ENCODE measurements around the gene PTPRM. TPM values are rescaled to one million over a fixed set of nuclear protein-coding genes. Genes with fewer than 3 reads are reported as not detected.

Gene PTPRM
- total and polyA plus RNA-seq, 2 of the 4 experiments (the other 2 are of a cell fraction): 28.3 to 51.2 TPM

- Histone ChIP-seq H4K91ac (ENCODE audit: insufficient read depth, low read depth, low read length) (no peak overlapping the region), H3K14ac (replicated peaks; ENCODE audit: low read depth, low read length) (no peak overlapping the region), H3K18ac (ENCODE audit: low read depth, low read length) (no peak overlapping the region), H2BK120ac (ENCODE audit: low read depth, low read length) (no peak overlapping the region), H3K27ac (ENCODE audit: insufficient read depth, low read length) (no peak overlapping the region), H2AFZ (replicated peaks; ENCODE audit: low read length, poor library complexity) (no peak overlapping the region), H2BK5ac (ENCODE audit: low read depth, low read length, poor library complexity, severe bottlenecking) (no peak overlapping the region), H4K8ac (ENCODE audit: low read depth in 2 of 2, low read length in 2 of 2) (no peak overlapping the region), H2BK20ac (ENCODE audit: low read depth, low read length) (no peak overlapping the region), H3K36me3 (ENCODE audit: control insufficient read depth, insufficient read depth, low read length) (no peaks in the 10 kb centered on the region), H4K20me1 (ENCODE audit: insufficient read depth, low read length) (no peaks in the 10 kb centered on the region), H3K4me2 (ENCODE audit: low read depth, low read length) (no peak overlapping the region), H4K5ac (ENCODE audit: low read depth, low read length) (no peak overlapping the region), H2BK15ac (ENCODE audit: low read depth, low read length) (no peak overlapping the region; the same call in 2 of the 3 replicates), H3K9me3 (ENCODE audit: control insufficient read depth, insufficient read depth, low read length) (no peaks in the 10 kb centered on the region), H3K56ac (ENCODE audit: extremely low read depth, insufficient read depth, low read length) (no peak overlapping the region), H2AK5ac (ENCODE audit: low read depth, low read length) (peak overlapping the region; percentile 10; the same call in 1 of the 2 replicates), H3K9me1 (ENCODE audit: insufficient read depth, low read length) (peaks cover 6% of the 10 kb centered on the region; the same call in 1 of the 2 replicates), H3K9ac (ENCODE audit: low read depth, low read length) (no peak overlapping the region), H3K4me1 (ENCODE audit: control insufficient read depth, insufficient read depth, low read length) (peaks cover 4% of the 10 kb centered on the region), H3K23ac (ENCODE audit: low read depth, low read length) (no peak overlapping the region), H3K27me3 (ENCODE audit: control insufficient read depth, insufficient read depth, low read length) (no peaks in the 10 kb centered on the region), H2AK9ac (replicated peaks; ENCODE audit: low read depth, low read length, poor library complexity) (no peak overlapping the region), H3K4me3 (ENCODE audit: insufficient read depth, low read depth, low read length) (no peak overlapping the region), H3K4ac (ENCODE audit: low read depth, low read length) (no peak overlapping the region), H3K79me1 (ENCODE audit: low read depth in 1 of 2, low read length in 2 of 2) (peaks cover 0 to 2% of the 10 kb centered on the region in 2 experiments; a peak in 1 of 4 replicates)
- dilution Hi-C loops (cut with HindIII; ENCODE audit: low sequenced_read_pairs, unreplicated experiment): no loop called here
- ChIA-PET POLR2A (ENCODE audit: unreplicated experiment) (no interaction called here), CTCF (no interaction called here)
- no peak for TF ChIP-seq MAZ (IDR thresholded peaks at IDR 0.05; ENCODE audit: borderline replicate concordance, low read depth, low read length)
- TF ChIP-seq, protein P1, sequence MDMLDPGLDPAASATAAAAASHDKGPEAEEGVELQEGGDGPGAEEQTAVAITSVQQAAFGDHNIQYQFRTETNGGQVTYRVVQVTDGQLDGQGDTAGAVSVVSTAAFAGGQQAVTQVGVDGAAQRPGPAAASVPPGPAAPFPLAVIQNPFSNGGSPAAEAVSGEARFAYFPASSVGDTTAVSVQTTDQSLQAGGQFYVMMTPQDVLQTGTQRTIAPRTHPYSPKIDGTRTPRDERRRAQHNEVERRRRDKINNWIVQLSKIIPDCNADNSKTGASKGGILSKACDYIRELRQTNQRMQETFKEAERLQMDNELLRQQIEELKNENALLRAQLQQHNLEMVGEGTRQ (IDR thresholded peaks at IDR 0.05; ENCODE audit: low read depth, low read length): no peak
- TF ChIP-seq, protein P2, sequence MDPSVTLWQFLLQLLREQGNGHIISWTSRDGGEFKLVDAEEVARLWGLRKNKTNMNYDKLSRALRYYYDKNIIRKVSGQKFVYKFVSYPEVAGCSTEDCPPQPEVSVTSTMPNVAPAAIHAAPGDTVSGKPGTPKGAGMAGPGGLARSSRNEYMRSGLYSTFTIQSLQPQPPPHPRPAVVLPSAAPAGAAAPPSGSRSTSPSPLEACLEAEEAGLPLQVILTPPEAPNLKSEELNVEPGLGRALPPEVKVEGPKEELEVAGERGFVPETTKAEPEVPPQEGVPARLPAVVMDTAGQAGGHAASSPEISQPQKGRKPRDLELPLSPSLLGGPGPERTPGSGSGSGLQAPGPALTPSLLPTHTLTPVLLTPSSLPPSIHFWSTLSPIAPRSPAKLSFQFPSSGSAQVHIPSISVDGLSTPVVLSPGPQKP (IDR thresholded peaks at IDR 0.05; ENCODE audit: borderline replicate concordance, low read depth, low read length): no peak
- TF ChIP-seq, protein P3, sequence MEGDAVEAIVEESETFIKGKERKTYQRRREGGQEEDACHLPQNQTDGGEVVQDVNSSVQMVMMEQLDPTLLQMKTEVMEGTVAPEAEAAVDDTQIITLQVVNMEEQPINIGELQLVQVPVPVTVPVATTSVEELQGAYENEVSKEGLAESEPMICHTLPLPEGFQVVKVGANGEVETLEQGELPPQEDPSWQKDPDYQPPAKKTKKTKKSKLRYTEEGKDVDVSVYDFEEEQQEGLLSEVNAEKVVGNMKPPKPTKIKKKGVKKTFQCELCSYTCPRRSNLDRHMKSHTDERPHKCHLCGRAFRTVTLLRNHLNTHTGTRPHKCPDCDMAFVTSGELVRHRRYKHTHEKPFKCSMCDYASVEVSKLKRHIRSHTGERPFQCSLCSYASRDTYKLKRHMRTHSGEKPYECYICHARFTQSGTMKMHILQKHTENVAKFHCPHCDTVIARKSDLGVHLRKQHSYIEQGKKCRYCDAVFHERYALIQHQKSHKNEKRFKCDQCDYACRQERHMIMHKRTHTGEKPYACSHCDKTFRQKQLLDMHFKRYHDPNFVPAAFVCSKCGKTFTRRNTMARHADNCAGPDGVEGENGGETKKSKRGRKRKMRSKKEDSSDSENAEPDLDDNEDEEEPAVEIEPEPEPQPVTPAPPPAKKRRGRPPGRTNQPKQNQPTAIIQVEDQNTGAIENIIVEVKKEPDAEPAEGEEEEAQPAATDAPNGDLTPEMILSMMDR (conservative IDR thresholded peaks at IDR 0.05; ENCODE audit: low read depth, low read length): no peak
- no peak for TF ChIP-seq FOS (IDR thresholded peaks at IDR 0.05; ENCODE audit: low read depth, low read length)
- TF ChIP-seq CEBPB (IDR thresholded peaks at IDR 0.05; ENCODE audit: low read depth, low read length): no peak
- no peak for TF ChIP-seq RFX5 (IDR thresholded peaks at IDR 0.05; ENCODE audit: low read depth, low read length)
- intact Hi-C loops (cut with micrococcal nuclease): no loop called here
- in situ Hi-C loops (cut with MboI; ENCODE audit: low sequenced_read_pairs): no loop called here
- no CpG with 5 or more reads among the region's 6 CpGs for WGBS, 2 experiments (ENCODE audit: extremely low coverage in 2 of 2, insufficient read length in 1 of 2)
- DNase-seq (no peak), ATAC-seq (ENCODE audit: low read depth) (no peak)
- BruUV-seq (replicated peaks): no TSS peak
These were observed 374.4 kb downstream of the PTPRM start for GRCh38 chr18:7941533-7941932.
